Heart left ventricle (tissue), 13 donors: ENCODE measurements around the gene MALSU1.

ENCODE experiments used
- CTCF ChIP-seq, 12 donors: fragments of 200-600 bp; sonication (generic) in 4 of 12; IDR thresholded peaks; one replicate each; pipeline versions ENCODE4 v1.5.0 to v1.8.0; 2018 to 2022; ENCODE audit warnings: antibody characterized with exemption in 12 of 12, mild to moderate bottlenecking in 5 of 12
- POLR2A ChIP-seq, 2 donors: fragments of 450-650 bp; IDR thresholded peaks; one replicate each; pipeline ENCODE4 v1.6.1; 2017; ENCODE audit warnings: antibody characterized with exemption in 2 of 2, mild to moderate bottlenecking in 2 of 2, moderate library complexity in 2 of 2
- donor health status: ischemic (EF 13 %, LVEDD 7.1; RV severe dilation, severe dysfunction).
- donor health status: DM: no; HTN: yes; CAD: no.
- donor health status: DM: no; HTN: no; CAD: no.
- donor health status: ischemic (EF 25% LVEDD 6.9; RV normal size, moderate dysfunction).
- donor health status: ischemic (EF 25% LVEDD 5.7; RV mildly dilated, moderate dysfunction).
- donor health status: ischemic (EF 35%, LVEDD 5.7; RV mildly dilated, moderate dysfunction).
- donor health status: nonischemic (EF 11% LVEDD 7.7; RV severe dilation, severe dysfunction).
- donor health status: DM: yes; HTN: yes; CAD: no.
- donor health status: PGD.
- donor health status: ischemic (EF 29% LVEDD 5.4; RV normal size, mild dysfunction).
- donor health status: nonischemic (EF 23%, LVEDD 6.1; RV moderate dilation, normal function).

GRCh38 chr7:23331132-23331531 lies 32.0 kb downstream of the MALSU1 start:
- TF ChIP-seq CTCF (IDR thresholded peaks at IDR 0.05) (no peak), POLR2A (IDR thresholded peaks at IDR 0.05) (no peak)
